A549 treated with CpdA at 1 μM for 4 hours (cell line): ENCODE measurements around the gene ZNF750. TPM values are rescaled to one million over a fixed set of nuclear protein-coding genes. Genes with fewer than 3 reads are reported as not detected.

Source experiments
- total RNA-seq: library from RNA; stranded (reverse); fragments of 200-300 nt; extraction: Qiagen RNA extraction; gene quantifications from 5 replicates; pipeline ENCODE4 v1.2.3, GENCODE V29; 2022; ENCODE audit warnings: low read depth

Gene ZNF750
- not detected in 5 replicates for total RNA-seq

DNA sequence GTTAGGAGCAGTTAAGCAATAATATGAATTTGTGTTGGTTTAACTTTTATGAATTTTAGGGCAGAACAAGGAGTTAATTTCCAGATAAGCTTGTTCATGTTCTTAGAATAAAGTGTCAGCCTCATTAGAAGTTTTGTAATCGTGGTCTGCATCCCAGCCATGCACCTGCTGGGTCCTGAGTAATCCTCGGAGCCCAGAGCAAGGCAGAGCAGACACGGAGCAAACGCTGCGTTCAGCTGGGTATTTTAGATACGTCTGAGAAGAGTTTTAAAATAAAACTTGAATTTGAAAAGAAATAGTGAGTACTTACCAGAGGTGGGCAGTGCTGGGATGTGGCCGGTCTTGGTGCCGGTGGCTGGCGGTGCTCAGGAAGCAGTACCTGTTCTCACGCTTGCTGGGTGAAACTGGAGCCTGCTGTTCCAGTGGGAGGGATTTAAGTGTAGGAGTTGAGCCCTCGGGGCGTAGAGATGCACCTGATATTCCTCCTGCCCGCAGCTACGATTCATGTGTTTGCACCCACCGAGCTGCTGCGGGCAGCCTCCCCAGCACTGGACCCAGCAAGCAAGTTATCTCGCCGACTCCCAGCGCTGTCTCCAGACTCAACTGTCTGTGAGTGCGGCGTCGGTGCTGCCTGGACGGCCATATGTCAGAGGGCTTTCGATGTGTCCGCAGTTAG lies at the start of gene ZNF750:
ZNF750 (minus strand) TSS at position 406 of the 676 bp plus-strand sequence. CDS start 7,568 bp downstream, outside the sequence.

Other genes starting within 250 kb of the ZNF750 start
- gene WDR45B, start 191.6 kb downstream of the ZNF750 start, total RNA-seq: 94.6 to 101 TPM (median 95.7 TPM) in 5 replicates
- 16.1 to 18.2 TPM (median 17.2 TPM) in 5 replicates for gene RAB40B, start 141.3 kb downstream of the ZNF750 start, total RNA-seq
- 58.6 to 61.8 TPM (median 59.5 TPM) in 5 replicates for gene FN3KRP, start 123.3 kb downstream of the ZNF750 start, total RNA-seq
- 6.4 to 10.0 TPM (median 7.8 TPM) in 5 replicates for gene FN3K, start 104.4 kb downstream of the ZNF750 start, total RNA-seq
- gene TBCD, start 88.0 kb downstream of the ZNF750 start, total RNA-seq: 59.5 to 82.0 TPM (median 75.3 TPM) in 5 replicates
- 19.6 to 27.4 TPM (median 25.8 TPM) in 5 replicates for gene METRNL, start 239.6 kb upstream of the ZNF750 start, total RNA-seq